HepG2 (cell line): ENCODE measurements around the gene AADAT. TPM values are rescaled to one million over a fixed set of nuclear protein-coding genes. Genes with fewer than 3 reads are reported as not detected.

ENCODE experiments used
- CBX5 ChIP-seq: sonication (generic); formaldehyde crosslinking; IDR thresholded peaks from 2 replicates; pipeline ENCODE4 v1.4.0; 2020; ENCODE audit warnings: missing genetic modification reagents, borderline replicate concordance
- EHMT2 ChIP-seq: fragments of 200-600 bp; sonication (generic); IDR thresholded peaks from 2 replicates; pipeline ENCODE4 v1.7.0; 2017; ENCODE audit warnings: antibody characterized with exemption, low read depth, low read length, borderline replicate concordance
- FOXA1 ChIP-seq, 2 experiments: fragments of 450-650 bp in 1 of 2; sonication (generic) in 1 of 2; formaldehyde crosslinking in 1 of 2; IDR thresholded peaks; 2 replicates each; pipeline versions ENCODE4 v1.4.0 to v1.6.1; 2016 to 2020; ENCODE audit warnings: missing genetic modification reagents in 1 of 2
- KMT2A ChIP-seq: sonication (generic); formaldehyde crosslinking; IDR thresholded peaks from 2 replicates; pipeline ENCODE4 v1.4.0; 2020; ENCODE audit warnings: missing genetic modification reagents
- REL ChIP-seq: sonication (generic); formaldehyde crosslinking; conservative IDR thresholded peaks from 2 replicates; pipeline ENCODE4 v1.8.0; 2022; ENCODE audit warnings: mild to moderate bottlenecking, missing genetic modification reagents, moderate library complexity
- SMAD1 ChIP-seq: sonication (generic); formaldehyde crosslinking; IDR thresholded peaks from 2 replicates; pipeline ENCODE4 v1.4.0; 2020; ENCODE audit warnings: missing genetic modification reagents, low read depth, mild to moderate bottlenecking, borderline replicate concordance
- STAG1 ChIP-seq: sonication (generic); formaldehyde crosslinking; IDR thresholded peaks from 2 replicates; pipeline ENCODE4 v1.4.0; 2020; ENCODE audit warnings: missing genetic modification reagents
- STAT5B ChIP-seq: sonication (generic); formaldehyde crosslinking; IDR thresholded peaks from 2 replicates; pipeline ENCODE4 v1.4.0; 2020; ENCODE audit warnings: missing genetic modification reagents
- ZNF225 ChIP-seq: sonication (generic); formaldehyde crosslinking; IDR thresholded peaks from 2 replicates; pipeline ENCODE4 v1.4.0; 2020; ENCODE audit warnings: mild to moderate bottlenecking, missing genetic modification reagents
- ZNF317 ChIP-seq: sonication (generic); formaldehyde crosslinking; IDR thresholded peaks from 2 replicates; pipeline ENCODE4 v1.5.0; 2020; ENCODE audit warnings: mild to moderate bottlenecking, missing genetic modification reagents
- ZNF563 ChIP-seq: sonication (generic); formaldehyde crosslinking; IDR thresholded peaks from 2 replicates; pipeline ENCODE4 v1.8.0; 2022; ENCODE audit warnings: mild to moderate bottlenecking, moderate library complexity, missing genetic modification reagents
- ZNF780A ChIP-seq: sonication (generic); formaldehyde crosslinking; IDR thresholded peaks from 2 replicates; pipeline ENCODE4 v1.8.0; 2022; ENCODE audit warnings: mild to moderate bottlenecking, missing genetic modification reagents, moderate library complexity
- polyA plus RNA-seq, 8 experiments: library from polyadenylated mRNA; depleted of rRNA in 3 of 8; stranded (reverse) in 7 of 8; unstranded in 1 of 8; fragments of >200 nt; fragmentation: Illumina TruSeq in 4 of 8; extraction: Trizol in 4 of 8; gene quantifications; 2 replicates each; pipeline versions ENCODE4 v1.2.1 to v1.2.3, GENCODE V29; 2011 to 2016; ENCODE audit warnings: low read depth in 4 of 8, missing spikeins in 1 of 8, mixed read lengths in 1 of 8; ENCODE audit not compliant: insufficient read depth in 1 of 8
- total RNA-seq, 5 experiments: library from RNA; depleted of rRNA; stranded (reverse); fragments of >200 nt; fragmentation: Illumina TruSeq; extraction: Trizol; gene quantifications; 2 replicates each; pipeline ENCODE4 v1.2.3, GENCODE V29; 2016; ENCODE audit warnings: low read depth in 1 of 5
- TF ChIP-seq, protein P1 (sequence below), 2 experiments: fragments of 450-650 bp in 1 of 2; sonication (generic) in 1 of 2; formaldehyde crosslinking in 1 of 2; IDR thresholded peaks; 2 replicates each; pipeline versions ENCODE4 v1.6.1 to v1.8.0; 2016 to 2022; ENCODE audit warnings: antibody characterized with exemption in 1 of 2, mild to moderate bottlenecking in 1 of 2, missing genetic modification reagents in 1 of 2
- TF ChIP-seq, protein P2 (sequence below): sonication (generic); formaldehyde crosslinking; IDR thresholded peaks from 2 replicates; pipeline ENCODE4 v1.4.0; 2020; ENCODE audit warnings: missing genetic modification reagents, borderline replicate concordance
- TF ChIP-seq, protein P3 (sequence below): sonication (generic); formaldehyde crosslinking; IDR thresholded peaks from 2 replicates; pipeline ENCODE4 v1.5.0; 2020; ENCODE audit warnings: mild to moderate bottlenecking, missing genetic modification reagents

AADAT gene
- total and polyA plus RNA-seq, 2 of the 13 experiments (the other 11 are each of a cell fraction or from before 2014, with no cell fraction given) = 6.1 to 9.1 TPM

DNA sequence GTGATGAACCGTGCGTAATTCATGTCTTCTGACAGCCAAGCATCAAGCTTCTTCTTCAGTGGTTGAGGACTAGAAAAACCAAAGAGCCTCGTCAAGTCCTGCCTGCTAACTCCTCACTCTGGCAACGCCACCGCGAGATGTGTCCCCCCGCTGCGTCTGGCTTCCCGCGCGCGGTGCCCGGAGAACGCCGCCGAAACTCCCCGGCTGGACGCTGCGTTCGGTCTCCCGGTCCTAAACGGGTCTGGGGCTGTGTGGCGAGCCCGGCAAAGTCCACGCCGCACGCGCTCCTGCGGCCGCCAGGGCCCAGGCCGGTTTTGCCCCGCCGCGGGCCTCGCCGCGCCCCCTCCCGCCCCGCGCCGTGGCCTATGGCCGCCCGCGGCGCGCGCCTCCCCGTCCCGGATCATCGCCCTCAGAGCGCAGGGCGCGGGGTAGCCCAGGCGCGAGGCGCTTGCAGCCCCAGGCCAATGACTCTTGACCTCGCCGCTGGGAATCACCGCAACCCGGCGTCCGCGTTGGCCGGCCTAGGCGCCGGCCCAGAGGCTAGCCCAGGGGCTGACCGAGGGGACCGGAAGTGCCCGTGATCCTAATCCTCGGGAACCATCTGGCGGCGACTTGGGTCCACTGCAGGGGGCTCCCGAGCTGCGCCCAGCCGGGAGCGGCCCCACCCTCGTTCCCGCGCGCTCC, at the start of gene AADAT (continued):
- TF ChIP-seq, protein P1, sequence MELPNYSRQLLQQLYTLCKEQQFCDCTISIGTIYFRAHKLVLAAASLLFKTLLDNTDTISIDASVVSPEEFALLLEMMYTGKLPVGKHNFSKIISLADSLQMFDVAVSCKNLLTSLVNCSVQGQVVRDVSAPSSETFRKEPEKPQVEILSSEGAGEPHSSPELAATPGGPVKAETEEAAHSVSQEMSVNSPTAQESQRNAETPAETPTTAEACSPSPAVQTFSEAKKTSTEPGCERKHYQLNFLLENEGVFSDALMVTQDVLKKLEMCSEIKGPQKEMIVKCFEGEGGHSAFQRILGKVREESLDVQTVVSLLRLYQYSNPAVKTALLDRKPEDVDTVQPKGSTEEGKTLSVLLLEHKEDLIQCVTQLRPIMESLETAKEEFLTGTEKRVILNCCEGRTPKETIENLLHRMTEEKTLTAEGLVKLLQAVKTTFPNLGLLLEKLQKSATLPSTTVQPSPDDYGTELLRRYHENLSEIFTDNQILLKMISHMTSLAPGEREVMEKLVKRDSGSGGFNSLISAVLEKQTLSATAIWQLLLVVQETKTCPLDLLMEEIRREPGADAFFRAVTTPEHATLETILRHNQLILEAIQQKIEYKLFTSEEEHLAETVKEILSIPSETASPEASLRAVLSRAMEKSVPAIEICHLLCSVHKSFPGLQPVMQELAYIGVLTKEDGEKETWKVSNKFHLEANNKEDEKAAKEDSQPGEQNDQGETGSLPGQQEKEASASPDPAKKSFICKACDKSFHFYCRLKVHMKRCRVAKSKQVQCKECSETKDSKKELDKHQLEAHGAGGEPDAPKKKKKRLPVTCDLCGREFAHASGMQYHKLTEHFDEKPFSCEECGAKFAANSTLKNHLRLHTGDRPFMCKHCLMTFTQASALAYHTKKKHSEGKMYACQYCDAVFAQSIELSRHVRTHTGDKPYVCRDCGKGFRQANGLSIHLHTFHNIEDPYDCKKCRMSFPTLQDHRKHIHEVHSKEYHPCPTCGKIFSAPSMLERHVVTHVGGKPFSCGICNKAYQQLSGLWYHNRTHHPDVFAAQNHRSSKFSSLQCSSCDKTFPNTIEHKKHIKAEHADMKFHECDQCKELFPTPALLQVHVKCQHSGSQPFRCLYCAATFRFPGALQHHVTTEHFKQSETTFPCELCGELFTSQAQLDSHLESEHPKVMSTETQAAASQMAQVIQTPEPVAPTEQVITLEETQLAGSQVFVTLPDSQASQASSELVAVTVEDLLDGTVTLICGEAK (IDR thresholded peaks at IDR 0.05) = no peak
- TF ChIP-seq, protein P1 (CRISPR knock-in tag; IDR thresholded peaks at IDR 0.05) = no peak
- TF ChIP-seq STAT5B (CRISPR knock-in tag) (no peak), ZNF317 (CRISPR knock-in tag) (0 out of 2 replicates have a peak, but pooled peaks have one; percentile 17), REL (CRISPR knock-in tag) (no peak), FOXA1 (IDR thresholded peaks at IDR 0.05) (no peak), FOXA1 (CRISPR knock-in tag; IDR thresholded peaks at IDR 0.05) (no peak), EHMT2 (no peak), ZNF225 (no peak), CBX5 (CRISPR knock-in tag) (no peak), KMT2A (peak; percentile 45; the same call in 1 of the 2 replicates), ZNF780A (CRISPR knock-in tag) (no peak), SMAD1 (no peak; the same call in 1 of the 2 replicates), STAG1 (CRISPR knock-in tag) (peak; percentile 86), ZNF563 (CRISPR knock-in tag) (peak; percentile 50; the same call in 1 of the 2 replicates)
- TF ChIP-seq, protein P2, sequence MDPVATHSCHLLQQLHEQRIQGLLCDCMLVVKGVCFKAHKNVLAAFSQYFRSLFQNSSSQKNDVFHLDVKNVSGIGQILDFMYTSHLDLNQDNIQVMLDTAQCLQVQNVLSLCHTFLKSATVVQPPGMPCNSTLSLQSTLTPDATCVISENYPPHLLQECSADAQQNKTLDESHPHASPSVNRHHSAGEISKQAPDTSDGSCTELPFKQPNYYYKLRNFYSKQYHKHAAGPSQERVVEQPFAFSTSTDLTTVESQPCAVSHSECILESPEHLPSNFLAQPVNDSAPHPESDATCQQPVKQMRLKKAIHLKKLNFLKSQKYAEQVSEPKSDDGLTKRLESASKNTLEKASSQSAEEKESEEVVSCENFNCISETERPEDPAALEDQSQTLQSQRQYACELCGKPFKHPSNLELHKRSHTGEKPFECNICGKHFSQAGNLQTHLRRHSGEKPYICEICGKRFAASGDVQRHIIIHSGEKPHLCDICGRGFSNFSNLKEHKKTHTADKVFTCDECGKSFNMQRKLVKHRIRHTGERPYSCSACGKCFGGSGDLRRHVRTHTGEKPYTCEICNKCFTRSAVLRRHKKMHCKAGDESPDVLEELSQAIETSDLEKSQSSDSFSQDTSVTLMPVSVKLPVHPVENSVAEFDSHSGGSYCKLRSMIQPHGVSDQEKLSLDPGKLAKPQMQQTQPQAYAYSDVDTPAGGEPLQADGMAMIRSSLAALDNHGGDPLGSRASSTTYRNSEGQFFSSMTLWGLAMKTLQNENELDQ (CRISPR knock-in tag) = no peak
- TF ChIP-seq, protein P3, sequence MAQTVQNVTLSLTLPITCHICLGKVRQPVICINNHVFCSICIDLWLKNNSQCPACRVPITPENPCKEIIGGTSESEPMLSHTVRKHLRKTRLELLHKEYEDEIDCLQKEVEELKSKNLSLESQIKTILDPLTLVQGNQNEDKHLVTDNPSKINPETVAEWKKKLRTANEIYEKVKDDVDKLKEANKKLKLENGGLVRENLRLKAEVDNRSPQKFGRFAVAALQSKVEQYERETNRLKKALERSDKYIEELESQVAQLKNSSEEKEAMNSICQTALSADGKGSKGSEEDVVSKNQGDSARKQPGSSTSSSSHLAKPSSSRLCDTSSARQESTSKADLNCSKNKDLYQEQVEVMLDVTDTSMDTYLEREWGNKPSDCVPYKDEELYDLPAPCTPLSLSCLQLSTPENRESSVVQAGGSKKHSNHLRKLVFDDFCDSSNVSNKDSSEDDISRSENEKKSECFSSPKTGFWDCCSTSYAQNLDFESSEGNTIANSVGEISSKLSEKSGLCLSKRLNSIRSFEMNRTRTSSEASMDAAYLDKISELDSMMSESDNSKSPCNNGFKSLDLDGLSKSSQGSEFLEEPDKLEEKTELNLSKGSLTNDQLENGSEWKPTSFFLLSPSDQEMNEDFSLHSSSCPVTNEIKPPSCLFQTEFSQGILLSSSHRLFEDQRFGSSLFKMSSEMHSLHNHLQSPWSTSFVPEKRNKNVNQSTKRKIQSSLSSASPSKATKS = no peak
